Activated T-helper 9 cell treated with anti-CD3 and anti-CD28 coated beads, Interleukin-2, amount 50 U/mL, for 16 hours (primary cell): Measurements from ENCODE around the gene SLC6A6.

ENCODE experiments used
- DNase-seq: peaks from one replicate; pipeline ENCODE4 v3.0.0-alpha.2; 2020; ENCODE audit warnings: low read depth

SLC6A6 gene

GRCh38 chr3:14372587-14372986 lies 29.8 kb upstream of the SLC6A6 start:
- DNase-seq, result no peak

- DNase-seq, result no peak
Observed at GRCh38 chr3:14373753-14374376, 28.5 kb upstream of the SLC6A6 start.

- DNase-seq, result no peak
Observed at GRCh38 chr3:14374444-14374883, 27.9 kb upstream of the SLC6A6 start.

- DNase-seq, result no peak
Observed at GRCh38 chr3:14375192-14375591, 27.2 kb upstream of the SLC6A6 start.

GRCh38 chr3:14376348-14377043 lies 25.9 kb upstream of the SLC6A6 start:
- DNase-seq, result no peak

GRCh38 chr3:14377044-14377837 lies 25.2 kb upstream of the SLC6A6 start:
- DNase-seq, result no peak

GRCh38 chr3:14377838-14378169 lies 24.6 kb upstream of the SLC6A6 start:
- DNase-seq, result no peak

- DNase-seq, result no peak
Observed at GRCh38 chr3:14378415-14378814, 24.0 kb upstream of the SLC6A6 start.

GRCh38 chr3:14379843-14380242 lies 22.6 kb upstream of the SLC6A6 start:
- no peak for DNase-seq

GRCh38 chr3:14386254-14386653 lies 16.2 kb upstream of the SLC6A6 start:
- no peak for DNase-seq

- DNase-seq, result no peak
Observed at GRCh38 chr3:14388201-14388600, 14.2 kb upstream of the SLC6A6 start.

- no peak for DNase-seq
Observed at GRCh38 chr3:14389166-14389606, 13.2 kb upstream of the SLC6A6 start.

- no peak for DNase-seq
Observed at GRCh38 chr3:14389716-14390115, 12.7 kb upstream of the SLC6A6 start.

GRCh38 chr3:14391033-14391432 lies 11.4 kb upstream of the SLC6A6 start:
- no peak for DNase-seq

- no peak for DNase-seq
Observed at GRCh38 chr3:14392231-14392630, 10.2 kb upstream of the SLC6A6 start.

- no peak for DNase-seq
Observed at GRCh38 chr3:14392803-14393319, 9.5 kb upstream of the SLC6A6 start.

GRCh38 chr3:14393440-14394106 lies 8.8 kb upstream of the SLC6A6 start:
- DNase-seq, result no peak

- DNase-seq, result no peak
Observed at GRCh38 chr3:14396031-14396692, 6.2 kb upstream of the SLC6A6 start.

- DNase-seq, result no peak
Observed at GRCh38 chr3:14397046-14397445, 5.4 kb upstream of the SLC6A6 start.

- DNase-seq, result no peak
Observed at GRCh38 chr3:14397531-14397930, 4.9 kb upstream of the SLC6A6 start.

- no peak for DNase-seq
Observed at GRCh38 chr3:14397940-14398796, 4.2 kb upstream of the SLC6A6 start.
